Fibroblast of lung (primary cell): ENCODE measurements around the gene HOOK1. TPM values are rescaled to one million over a fixed set of nuclear protein-coding genes. Genes with fewer than 3 reads are reported as not detected.
"Not testable (repeated sequence)": the region's sequence is repeated elsewhere in the genome, so short reads cannot be mapped to it uniquely, and the experiment has no call there.

Source experiments
- DNase-seq, 2 donors: peaks; one replicate each; pipeline versions ENCODE4 v3.0.0 to v3.0.0-alpha.2; 2010; ENCODE audit warnings: low read depth in 2 of 2
- H2AFZ ChIP-seq: 2 replicates; pipeline ENCODE4 v1.5.1; 2012; ENCODE audit warnings: low read length, control low read depth, inconsistent platforms
- H3K27ac ChIP-seq: 2 replicates; pipeline ENCODE4 v1.5.1; 2011; ENCODE audit warnings: low read length, control low read depth; ENCODE audit not compliant: insufficient read depth
- H3K27me3 ChIP-seq: 2 replicates; pipeline ENCODE4 v1.5.1; 2011; ENCODE audit warnings: mild to moderate bottlenecking, low read length; ENCODE audit not compliant: control insufficient read depth, insufficient read depth
- H3K36me3 ChIP-seq: 2 replicates; pipeline ENCODE4 v1.5.1; 2011; ENCODE audit warnings: low read length; ENCODE audit not compliant: control insufficient read depth, insufficient read depth
- H3K4me1 ChIP-seq: 2 replicates; pipeline ENCODE4 v1.5.1; 2011; ENCODE audit warnings: low read length; ENCODE audit not compliant: control insufficient read depth, insufficient read depth; ENCODE audit errors: extremely low read depth
- H3K4me2 ChIP-seq: 2 replicates; pipeline ENCODE4 v1.5.1; 2011; ENCODE audit warnings: low read length, control low read depth; ENCODE audit not compliant: insufficient read depth; ENCODE audit errors: extremely low read depth
- H3K4me3 ChIP-seq, 4 experiments: fragments of 200-600 bp in 1 of 4; sonication (generic) in 1 of 4; replicated peaks in 1 of 4; 2 replicates each; pipeline ENCODE4 v1.5.1; 2011 to 2016; ENCODE audit warnings: low read length in 4 of 4, low read depth in 3 of 4, mild to moderate bottlenecking in 3 of 4, control low read depth in 2 of 4, inconsistent platforms in 1 of 4, mixed read lengths in 1 of 4; ENCODE audit not compliant: insufficient read depth in 1 of 4; ENCODE audit errors: control extremely low read depth in 1 of 4
- H3K79me2 ChIP-seq: 2 replicates; pipeline ENCODE4 v1.5.1; 2012; ENCODE audit warnings: mild to moderate bottlenecking, low read length, inconsistent platforms; ENCODE audit not compliant: control insufficient read depth, insufficient read depth
- H3K9ac ChIP-seq: 2 replicates; pipeline ENCODE4 v1.5.1; 2011; ENCODE audit warnings: mild to moderate bottlenecking, low read length, control low read depth; ENCODE audit not compliant: insufficient read depth
- H3K9me3 ChIP-seq: 2 replicates; pipeline ENCODE4 v1.5.1; 2012; ENCODE audit warnings: low read depth, low read length; ENCODE audit not compliant: control insufficient read depth, insufficient read depth
- H4K20me1 ChIP-seq: 2 replicates; pipeline ENCODE4 v1.5.1; 2011; ENCODE audit warnings: low read length; ENCODE audit not compliant: control insufficient read depth, insufficient read depth; ENCODE audit errors: extremely low read depth
- EZH2 ChIP-seq: IDR thresholded peaks from 2 replicates; pipeline ENCODE4 v1.5.1; 2012; ENCODE audit warnings: low read length, control low read depth, mild to moderate bottlenecking; ENCODE audit errors: missing control alignments
- polyA plus RNA-seq, 2 donors: library from polyadenylated mRNA; depleted of rRNA in 1 of 2; stranded (reverse) in 1 of 2; unstranded in 1 of 2; fragments of >200 nt; gene quantifications; 2 replicates each; pipeline ENCODE4 v1.2.1, GENCODE V29; 2011 to 2012; ENCODE audit warnings: missing spikeins in 1 of 2
- total RNA-seq: library from RNA; depleted of rRNA; stranded (reverse); fragments of >200 nt; gene quantifications from 2 replicates; pipeline ENCODE4 v1.2.1, GENCODE V29; 2014
- TF ChIP-seq, protein P1 (sequence below), 2 donors: IDR thresholded peaks in 1 of 2; conservative IDR thresholded peaks in 1 of 2; 1 replicate in 1 of 2; 2 replicates in 1 of 2; pipeline ENCODE4 v1.5.1; 2011 to 2012; ENCODE audit warnings: low read length in 2 of 2, control low read depth in 1 of 2, inconsistent platforms in 1 of 2, low read depth in 1 of 2, mild to moderate bottlenecking in 1 of 2

Gene HOOK1
- total and polyA plus RNA-seq, 2 donors (not counting 1 experiment from before 2014, with no cell fraction given) = under 0.01 TPM; not detected in 1

DNA sequence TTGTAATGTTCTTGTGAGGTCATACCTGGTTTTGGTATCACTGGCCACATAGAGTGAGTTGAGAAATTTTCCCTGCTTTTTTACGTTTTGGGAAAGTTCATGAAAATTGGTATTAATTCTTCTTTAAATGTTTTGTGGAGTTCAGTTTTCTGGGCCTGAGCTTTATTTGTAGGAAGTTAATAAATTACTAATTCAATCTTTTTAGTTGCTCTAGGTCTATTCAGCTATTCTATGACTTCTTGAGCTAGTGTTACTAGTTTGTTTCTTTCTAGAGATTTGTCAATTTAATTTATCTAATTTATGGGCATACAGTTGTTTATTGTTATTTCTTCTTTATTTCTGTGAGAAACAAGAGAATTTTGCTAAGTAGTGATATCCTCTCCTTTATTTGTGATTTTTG lies 37.4 kb downstream of the HOOK1 start:
- no peaks in the 10 kb centered on the region for H3K27me3 ChIP-seq
- no peak for DNase-seq
- TF ChIP-seq, protein P1, sequence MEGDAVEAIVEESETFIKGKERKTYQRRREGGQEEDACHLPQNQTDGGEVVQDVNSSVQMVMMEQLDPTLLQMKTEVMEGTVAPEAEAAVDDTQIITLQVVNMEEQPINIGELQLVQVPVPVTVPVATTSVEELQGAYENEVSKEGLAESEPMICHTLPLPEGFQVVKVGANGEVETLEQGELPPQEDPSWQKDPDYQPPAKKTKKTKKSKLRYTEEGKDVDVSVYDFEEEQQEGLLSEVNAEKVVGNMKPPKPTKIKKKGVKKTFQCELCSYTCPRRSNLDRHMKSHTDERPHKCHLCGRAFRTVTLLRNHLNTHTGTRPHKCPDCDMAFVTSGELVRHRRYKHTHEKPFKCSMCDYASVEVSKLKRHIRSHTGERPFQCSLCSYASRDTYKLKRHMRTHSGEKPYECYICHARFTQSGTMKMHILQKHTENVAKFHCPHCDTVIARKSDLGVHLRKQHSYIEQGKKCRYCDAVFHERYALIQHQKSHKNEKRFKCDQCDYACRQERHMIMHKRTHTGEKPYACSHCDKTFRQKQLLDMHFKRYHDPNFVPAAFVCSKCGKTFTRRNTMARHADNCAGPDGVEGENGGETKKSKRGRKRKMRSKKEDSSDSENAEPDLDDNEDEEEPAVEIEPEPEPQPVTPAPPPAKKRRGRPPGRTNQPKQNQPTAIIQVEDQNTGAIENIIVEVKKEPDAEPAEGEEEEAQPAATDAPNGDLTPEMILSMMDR (conservative IDR thresholded peaks at IDR 0.05 in 1 of 2, IDR thresholded peaks at IDR 0.05 in 1 of 2; ENCODE audit: low read depth in 1 of 2, low read length in 2 of 2) = no peak
- TF ChIP-seq EZH2 = no peak
- no peak overlapping the region for H2AFZ ChIP-seq
- H4K20me1 ChIP-seq = no peaks in the 10 kb centered on the region
- H3K4me3 ChIP-seq = no peak overlapping the region
- no peak overlapping the region for H3K9ac ChIP-seq
- no peak overlapping the region for H3K27ac ChIP-seq
- H3K36me3 ChIP-seq = no peaks in the 10 kb centered on the region
- no peaks in the 10 kb centered on the region for H3K9me3 ChIP-seq
- H3K4me2 ChIP-seq = no peak overlapping the region
- no peaks in the 10 kb centered on the region for H3K79me2 ChIP-seq
- H3K4me1 ChIP-seq = no peaks in the 10 kb centered on the region

DNA sequence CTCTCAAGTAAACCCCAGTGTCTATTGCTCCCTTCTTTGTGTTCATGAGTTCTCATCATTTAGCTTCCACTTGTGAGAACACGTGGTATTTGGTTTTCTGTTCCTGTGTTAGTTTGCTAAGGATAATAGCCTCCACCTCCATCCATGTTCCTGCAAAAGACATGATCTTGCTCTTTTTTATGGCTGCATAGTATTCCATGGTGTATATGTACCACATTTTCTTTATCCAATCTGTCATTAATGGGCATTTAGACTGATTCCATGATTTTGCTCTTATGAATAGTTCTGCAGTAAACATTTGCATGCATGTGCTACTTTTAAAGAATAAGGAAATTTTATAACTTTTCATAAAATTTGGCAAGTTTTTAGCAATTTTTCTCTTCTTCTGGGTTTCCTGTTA lies 40.5 kb downstream of the HOOK1 start:
- H3K9ac ChIP-seq, H3K4me3 ChIP-seq, H3K9me3 ChIP-seq, H3K27ac ChIP-seq, H3K4me1 ChIP-seq, DNase-seq, H3K27me3 ChIP-seq, H3K4me2 ChIP-seq, H4K20me1 ChIP-seq, H3K79me2 ChIP-seq, H3K36me3 ChIP-seq, H2AFZ ChIP-seq: not testable (repeated sequence)

DNA sequence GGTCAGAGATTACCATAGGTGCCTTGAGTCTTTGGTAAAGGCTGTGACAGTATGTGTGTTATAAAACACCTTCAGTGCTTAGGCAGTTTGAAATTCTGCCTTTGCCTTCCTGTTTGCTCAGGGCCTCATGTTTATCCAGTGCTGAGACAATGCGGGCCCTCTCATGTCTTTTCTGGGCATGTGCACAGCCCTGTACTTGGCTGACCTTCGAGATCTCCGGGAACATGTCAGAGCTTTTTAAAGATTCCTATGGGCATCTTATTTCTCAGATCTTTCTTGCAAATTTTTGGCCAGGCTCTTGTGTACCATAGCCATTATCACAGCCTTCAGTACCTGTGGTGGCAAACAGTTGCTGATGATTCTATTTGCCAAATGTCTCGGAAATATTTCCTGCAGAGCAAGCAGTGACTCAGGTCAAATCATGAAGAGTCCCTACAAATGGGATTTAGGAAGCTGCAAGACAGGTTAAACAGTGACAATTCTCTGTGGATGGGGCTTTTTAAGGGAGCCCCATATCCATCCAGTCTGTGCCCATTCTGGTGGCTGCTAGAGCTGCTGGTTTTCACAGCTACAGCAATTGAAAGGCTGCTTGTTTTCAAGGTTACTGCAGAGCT lies 42.1 kb downstream of the HOOK1 start:
- Histone ChIP-seq H3K36me3 (no peaks in the 10 kb centered on the region), H3K27ac (no peak overlapping the region), H3K4me2 (no peak overlapping the region), H3K27me3 (no peaks in the 10 kb centered on the region), H3K9ac (no peak overlapping the region), H2AFZ (no peak overlapping the region), H3K4me1 (no peaks in the 10 kb centered on the region), H4K20me1 (no peaks in the 10 kb centered on the region), H3K4me3 (no peak overlapping the region), H3K9me3 (no peaks in the 10 kb centered on the region), H3K79me2 (no peaks in the 10 kb centered on the region)
- no peak for DNase-seq
- TF ChIP-seq EZH2 = no peak
- TF ChIP-seq, protein P1 (conservative IDR thresholded peaks at IDR 0.05 in 1 of 2, IDR thresholded peaks at IDR 0.05 in 1 of 2; ENCODE audit: low read depth in 1 of 2, low read length in 2 of 2) = no peak
